ENCODE measurements around the gene CTNNA3.

Gene CTNNA3

GRCh38 chr10:67521546-67521945, 174.4 kb downstream of the CTNNA3 start:
- Histone ChIP-seq H3K9me3 (ENCODE audit: control insufficient read depth in 2 of 2, low read length in 2 of 2) (no peaks in the 10 kb centered on the region), H3K4me1 (ENCODE audit: control insufficient read depth in 2 of 2, insufficient read depth in 2 of 2, low read length in 2 of 2) (no peaks in the 10 kb centered on the region), H3K9ac (ENCODE audit: low read depth in 1 of 2, low read length in 2 of 2) (no peak overlapping the region), H3K4me3 (ENCODE audit: low read length in 2 of 2) (no peak overlapping the region), H3K27ac (ENCODE audit: low read depth in 2 of 2, low read length in 2 of 2) (no peak overlapping the region), H3K36me3 (ENCODE audit: control insufficient read depth in 2 of 2, insufficient read depth in 2 of 2, low read length in 2 of 2) (no peaks in the 10 kb centered on the region), H3K27me3 (ENCODE audit: control insufficient read depth in 2 of 2, insufficient read depth in 2 of 2, low read length in 2 of 2) (no peaks in the 10 kb centered on the region)

GRCh38 chr10:67520924-67521520, 175.0 kb downstream of the CTNNA3 start:
- Histone ChIP-seq H3K27me3 (ENCODE audit: control insufficient read depth in 2 of 2, insufficient read depth in 2 of 2, low read length in 2 of 2) (no peaks in the 10 kb centered on the region), H3K9me3 (ENCODE audit: control insufficient read depth in 2 of 2, low read length in 2 of 2) (no peaks in the 10 kb centered on the region), H3K4me3 (ENCODE audit: low read length in 2 of 2) (no peak overlapping the region)

DNA sequence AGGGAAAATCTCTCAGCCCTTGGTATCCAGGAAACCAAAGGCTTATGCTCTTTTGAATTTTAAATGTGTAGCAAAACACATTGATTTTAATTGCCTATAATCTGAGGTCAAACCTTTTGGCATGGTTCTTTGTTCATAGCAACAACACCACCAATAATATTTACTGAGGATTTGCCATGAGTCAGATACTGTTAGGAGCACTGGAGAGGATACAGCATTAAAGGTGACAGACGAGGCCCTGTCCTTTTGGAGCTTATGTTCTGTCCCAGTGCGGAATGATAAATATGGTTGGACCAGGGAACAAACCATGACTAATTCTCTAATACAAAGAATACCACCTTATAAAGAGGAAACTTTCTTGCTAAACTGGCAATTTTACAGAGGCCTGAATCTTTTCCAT, 176.6 kb downstream of the CTNNA3 start:
- Histone ChIP-seq H3K9me3 (ENCODE audit: control insufficient read depth in 2 of 2, low read length in 2 of 2) (no peaks in the 10 kb centered on the region), H3K9ac (ENCODE audit: low read depth in 1 of 2, low read length in 2 of 2) (no peak overlapping the region), H3K4me1 (ENCODE audit: control insufficient read depth in 2 of 2, insufficient read depth in 2 of 2, low read length in 2 of 2) (no peaks in the 10 kb centered on the region), H3K27me3 (ENCODE audit: control insufficient read depth in 2 of 2, insufficient read depth in 2 of 2, low read length in 2 of 2) (no peaks in the 10 kb centered on the region), H3K4me3 (ENCODE audit: low read length in 2 of 2) (no peak overlapping the region), H3K27ac (ENCODE audit: low read depth in 2 of 2, low read length in 2 of 2) (no peak overlapping the region), H3K36me3 (ENCODE audit: control insufficient read depth in 2 of 2, insufficient read depth in 2 of 2, low read length in 2 of 2) (no peaks in the 10 kb centered on the region)

More at GRCh38 chr10:67520924-67521520, 175.0 kb downstream of the CTNNA3 start:
- Histone ChIP-seq H3K4me1 (ENCODE audit: control insufficient read depth in 2 of 2, insufficient read depth in 2 of 2, low read length in 2 of 2) (no peaks in the 10 kb centered on the region), H3K27ac (ENCODE audit: low read depth in 2 of 2, low read length in 2 of 2) (no peak overlapping the region), H3K36me3 (ENCODE audit: control insufficient read depth in 2 of 2, insufficient read depth in 2 of 2, low read length in 2 of 2) (no peaks in the 10 kb centered on the region), H3K9ac (ENCODE audit: low read depth in 1 of 2, low read length in 2 of 2) (no peak overlapping the region)

DNA sequence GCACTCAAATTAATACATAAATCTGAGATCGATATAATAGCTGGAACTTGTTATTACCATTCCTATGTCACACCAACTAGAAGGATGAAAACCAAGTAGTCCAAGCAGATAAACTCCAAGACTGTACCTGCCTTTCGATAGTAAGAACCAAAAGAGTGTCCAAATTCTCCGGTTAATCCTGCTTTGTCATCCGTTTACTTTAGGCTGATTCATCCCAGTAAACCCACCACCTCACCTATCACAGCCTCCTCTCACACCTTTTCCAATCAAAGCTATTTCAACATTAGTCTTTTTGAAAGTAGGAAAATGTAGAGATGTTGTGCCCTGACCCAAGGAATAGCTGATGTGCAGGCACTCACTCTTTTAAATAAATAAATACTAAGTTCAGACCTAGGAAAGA, 177.2 kb downstream of the CTNNA3 start:
- no peaks in the 10 kb centered on the region for H3K4me1 ChIP-seq (ENCODE audit: control insufficient read depth in 2 of 2, insufficient read depth in 2 of 2, low read length in 2 of 2)
- H3K27ac ChIP-seq (ENCODE audit: low read depth in 2 of 2, low read length in 2 of 2), result no peak overlapping the region
- no peak overlapping the region for H3K9ac ChIP-seq (ENCODE audit: low read depth in 1 of 2, low read length in 2 of 2)
- no peaks in the 10 kb centered on the region for H3K27me3 ChIP-seq (ENCODE audit: control insufficient read depth in 2 of 2, insufficient read depth in 2 of 2, low read length in 2 of 2)
- no peak overlapping the region for H3K4me3 ChIP-seq (ENCODE audit: low read length in 2 of 2)
- no peaks in the 10 kb centered on the region for H3K36me3 ChIP-seq (ENCODE audit: control insufficient read depth in 2 of 2, insufficient read depth in 2 of 2, low read length in 2 of 2)
- H3K9me3 ChIP-seq (ENCODE audit: control insufficient read depth in 2 of 2, low read length in 2 of 2), result no peaks in the 10 kb centered on the region

DNA sequence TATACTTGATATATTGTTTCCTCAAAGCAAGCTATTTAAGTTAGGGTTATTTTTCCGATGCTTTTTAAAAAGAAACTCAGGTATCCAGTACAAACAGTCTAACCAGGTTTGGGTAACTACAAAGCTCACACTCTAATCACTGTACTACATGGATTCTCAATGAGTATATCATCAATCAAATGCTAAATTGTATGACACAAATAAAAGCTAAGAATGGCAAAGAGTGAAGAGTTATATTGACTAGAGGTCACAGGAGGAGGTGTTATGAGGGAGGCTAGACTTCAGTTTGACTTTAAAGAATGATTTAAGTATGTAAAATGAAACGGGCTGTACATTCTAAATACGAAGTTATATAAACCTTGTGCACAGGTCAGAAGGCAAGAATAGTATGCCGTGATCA, 178.0 kb downstream of the CTNNA3 start:
- Histone ChIP-seq H3K4me3 (ENCODE audit: low read length in 2 of 2) (no peak overlapping the region), H3K27ac (ENCODE audit: low read depth in 2 of 2, low read length in 2 of 2) (no peak overlapping the region), H3K9me3 (ENCODE audit: control insufficient read depth in 2 of 2, low read length in 2 of 2) (no peaks in the 10 kb centered on the region), H3K27me3 (ENCODE audit: control insufficient read depth in 2 of 2, insufficient read depth in 2 of 2, low read length in 2 of 2) (no peaks in the 10 kb centered on the region), H3K36me3 (ENCODE audit: control insufficient read depth in 2 of 2, insufficient read depth in 2 of 2, low read length in 2 of 2) (no peaks in the 10 kb centered on the region), H3K4me1 (ENCODE audit: control insufficient read depth in 2 of 2, insufficient read depth in 2 of 2, low read length in 2 of 2) (no peaks in the 10 kb centered on the region), H3K9ac (ENCODE audit: low read depth in 1 of 2, low read length in 2 of 2) (no peak overlapping the region)

DNA sequence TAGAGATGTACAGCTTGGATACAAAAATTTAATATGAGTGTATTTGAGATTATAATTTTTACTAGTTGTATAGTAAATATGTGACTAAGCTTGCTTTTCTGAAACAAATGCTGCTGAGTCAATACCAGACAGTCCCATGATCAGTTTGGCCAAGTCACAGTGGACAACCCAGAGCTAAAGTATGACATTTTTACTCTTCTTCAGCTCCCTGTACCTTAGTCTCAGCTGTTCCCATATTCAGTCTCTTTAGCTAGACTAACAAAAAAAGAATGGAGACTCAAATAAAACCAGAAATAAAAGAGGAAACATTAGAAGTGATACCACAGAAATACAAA, 189.3 kb downstream of the CTNNA3 start:
- Histone ChIP-seq H3K27ac (ENCODE audit: low read depth in 2 of 2, low read length in 2 of 2) (no peak overlapping the region), H3K4me1 (ENCODE audit: control insufficient read depth in 2 of 2, insufficient read depth in 2 of 2, low read length in 2 of 2) (no peaks in the 10 kb centered on the region), H3K9ac (ENCODE audit: low read depth in 1 of 2, low read length in 2 of 2) (no peak overlapping the region), H3K4me3 (ENCODE audit: low read length in 2 of 2) (no peak overlapping the region), H3K27me3 (ENCODE audit: control insufficient read depth in 2 of 2, insufficient read depth in 2 of 2, low read length in 2 of 2) (no peaks in the 10 kb centered on the region), H3K9me3 (ENCODE audit: control insufficient read depth in 2 of 2, low read length in 2 of 2) (no peaks in the 10 kb centered on the region), H3K36me3 (ENCODE audit: control insufficient read depth in 2 of 2, insufficient read depth in 2 of 2, low read length in 2 of 2) (no peaks in the 10 kb centered on the region)

GRCh38 chr10:67506083-67506756, 189.8 kb downstream of the CTNNA3 start:
- Histone ChIP-seq H3K27ac (ENCODE audit: low read depth in 2 of 2, low read length in 2 of 2) (no peak overlapping the region), H3K36me3 (ENCODE audit: control insufficient read depth in 2 of 2, insufficient read depth in 2 of 2, low read length in 2 of 2) (no peaks in the 10 kb centered on the region), H3K4me3 (ENCODE audit: low read length in 2 of 2) (no peak overlapping the region), H3K4me1 (ENCODE audit: control insufficient read depth in 2 of 2, insufficient read depth in 2 of 2, low read length in 2 of 2) (no peaks in the 10 kb centered on the region), H3K27me3 (ENCODE audit: control insufficient read depth in 2 of 2, insufficient read depth in 2 of 2, low read length in 2 of 2) (no peaks in the 10 kb centered on the region), H3K9ac (ENCODE audit: low read depth in 1 of 2, low read length in 2 of 2) (no peak overlapping the region), H3K9me3 (ENCODE audit: control insufficient read depth in 2 of 2, low read length in 2 of 2) (no peaks in the 10 kb centered on the region)

- H3K4me1 ChIP-seq (ENCODE audit: control insufficient read depth in 2 of 2, insufficient read depth in 2 of 2, low read length in 2 of 2), result no peaks in the 10 kb centered on the region
- no peaks in the 10 kb centered on the region for H3K36me3 ChIP-seq (ENCODE audit: control insufficient read depth in 2 of 2, insufficient read depth in 2 of 2, low read length in 2 of 2)
- H3K9me3 ChIP-seq (ENCODE audit: control insufficient read depth in 2 of 2, low read length in 2 of 2), result no peaks in the 10 kb centered on the region
- H3K4me3 ChIP-seq (ENCODE audit: low read length in 2 of 2), result no peak overlapping the region
- no peak overlapping the region for H3K9ac ChIP-seq (ENCODE audit: low read depth in 1 of 2, low read length in 2 of 2)
- H3K27me3 ChIP-seq (ENCODE audit: control insufficient read depth in 2 of 2, insufficient read depth in 2 of 2, low read length in 2 of 2), result no peaks in the 10 kb centered on the region
- H3K27ac ChIP-seq (ENCODE audit: low read depth in 2 of 2, low read length in 2 of 2), result no peak overlapping the region
Measured at GRCh38 chr10:67492317-67493019, 203.5 kb downstream of the CTNNA3 start.

DNA sequence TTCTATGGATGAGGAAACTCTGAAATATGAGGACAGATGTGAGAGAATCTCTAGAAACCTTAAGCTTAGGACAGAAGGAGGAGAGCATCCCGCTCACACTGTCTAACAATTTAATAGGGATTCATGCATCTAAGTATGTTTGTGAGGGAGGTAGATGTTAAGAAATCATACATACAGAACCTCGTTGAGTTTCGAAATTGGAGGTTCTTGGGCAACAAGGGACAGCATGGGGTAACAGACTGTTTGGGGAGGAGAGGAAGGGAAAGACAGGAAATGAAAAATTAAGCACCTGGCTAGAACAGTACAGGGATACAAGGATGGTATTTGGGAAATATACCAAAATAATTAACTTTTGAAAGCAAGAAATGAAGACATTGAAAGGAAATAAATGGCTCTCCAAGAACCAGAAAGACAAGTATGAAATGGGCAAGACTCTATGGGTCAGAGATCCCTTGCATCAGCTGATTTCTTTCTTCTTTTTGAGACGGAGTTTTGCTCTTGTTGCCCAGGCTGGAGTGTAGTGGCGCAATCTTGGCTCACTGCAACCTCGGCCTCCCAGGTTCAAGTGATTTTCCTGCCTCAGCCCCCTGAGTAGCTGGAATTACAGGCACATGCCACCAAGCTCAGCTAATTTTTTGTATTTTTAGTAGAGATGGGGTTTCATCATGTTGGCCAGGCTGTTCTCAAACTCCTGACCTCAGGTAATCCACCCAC, 207.9 kb downstream of the CTNNA3 start:
- no peak overlapping the region for H3K27ac ChIP-seq (ENCODE audit: low read depth in 2 of 2, low read length in 2 of 2)
- H3K36me3 ChIP-seq (ENCODE audit: control insufficient read depth in 2 of 2, insufficient read depth in 2 of 2, low read length in 2 of 2), result no peaks in the 10 kb centered on the region
- no peak overlapping the region for H3K9ac ChIP-seq (ENCODE audit: low read depth in 1 of 2, low read length in 2 of 2)
- H3K4me3 ChIP-seq (ENCODE audit: low read length in 2 of 2), result no peak overlapping the region
- no peaks in the 10 kb centered on the region for H3K27me3 ChIP-seq (ENCODE audit: control insufficient read depth in 2 of 2, insufficient read depth in 2 of 2, low read length in 2 of 2)
- H3K9me3 ChIP-seq (ENCODE audit: control insufficient read depth in 2 of 2, low read length in 2 of 2), result no peaks in the 10 kb centered on the region
- no peaks in the 10 kb centered on the region for H3K4me1 ChIP-seq (ENCODE audit: control insufficient read depth in 2 of 2, insufficient read depth in 2 of 2, low read length in 2 of 2)

GRCh38 chr10:67487199-67487598, 208.8 kb downstream of the CTNNA3 start:
- Histone ChIP-seq H3K9me3 (ENCODE audit: control insufficient read depth in 2 of 2, low read length in 2 of 2) (no peaks in the 10 kb centered on the region), H3K27me3 (ENCODE audit: control insufficient read depth in 2 of 2, insufficient read depth in 2 of 2, low read length in 2 of 2) (no peaks in the 10 kb centered on the region), H3K27ac (ENCODE audit: low read depth in 2 of 2, low read length in 2 of 2) (no peak overlapping the region), H3K4me3 (ENCODE audit: low read length in 2 of 2) (no peak overlapping the region), H3K36me3 (ENCODE audit: control insufficient read depth in 2 of 2, insufficient read depth in 2 of 2, low read length in 2 of 2) (no peaks in the 10 kb centered on the region), H3K9ac (ENCODE audit: low read depth in 1 of 2, low read length in 2 of 2) (no peak overlapping the region), H3K4me1 (ENCODE audit: control insufficient read depth in 2 of 2, insufficient read depth in 2 of 2, low read length in 2 of 2) (no peaks in the 10 kb centered on the region)
